Measurements from ENCODE around the gene EIF4G2. TPM values are rescaled to one million over a fixed set of nuclear protein-coding genes. Genes with fewer than 3 reads are reported as not detected.

Gene EIF4G2
- total RNA-seq, 1 donor from 2014 or later: 815 TPM

DNA sequence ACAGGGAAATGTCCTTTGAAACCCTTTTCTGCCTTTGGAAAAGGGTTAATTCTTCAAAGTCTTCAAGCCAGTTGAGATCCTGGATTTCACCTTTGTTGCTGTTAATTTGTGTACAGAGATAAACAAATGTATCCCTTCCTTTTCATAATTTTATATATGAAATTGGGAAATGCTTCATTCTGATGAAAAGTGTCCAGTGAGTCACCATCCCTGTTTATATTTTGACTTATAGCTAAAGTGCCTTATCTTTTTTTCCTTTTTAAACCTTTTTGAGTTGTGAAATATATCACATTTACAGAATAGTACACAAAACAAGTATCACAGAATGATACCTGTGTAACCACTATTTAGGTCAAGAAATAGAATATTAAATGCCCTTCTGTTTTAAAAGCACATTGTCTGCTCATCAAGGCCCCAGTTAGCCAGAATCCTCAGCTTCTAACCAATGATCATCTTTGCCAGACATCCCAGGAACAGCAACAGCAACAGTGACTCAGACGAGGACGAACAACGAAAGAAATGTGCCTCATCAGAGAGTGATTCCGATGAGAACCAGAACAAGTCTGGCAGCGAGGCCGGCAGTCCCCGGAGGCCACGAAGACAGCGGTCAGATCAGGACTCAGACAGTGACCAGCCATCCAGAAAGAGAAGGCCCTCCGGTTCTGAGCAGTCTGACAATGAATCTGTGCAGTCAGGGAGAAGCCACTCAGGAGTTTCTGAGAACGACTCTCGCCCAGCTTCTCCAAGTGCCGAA, 30.3 kb downstream of the EIF4G2 start:
- intact Hi-C loops (cut with micrococcal nuclease): no loop called here

- intact Hi-C loops (cut with micrococcal nuclease): no loop called here
Observed at GRCh38 chr11:10777806-10778205, 30.9 kb downstream of the EIF4G2 start.

DNA sequence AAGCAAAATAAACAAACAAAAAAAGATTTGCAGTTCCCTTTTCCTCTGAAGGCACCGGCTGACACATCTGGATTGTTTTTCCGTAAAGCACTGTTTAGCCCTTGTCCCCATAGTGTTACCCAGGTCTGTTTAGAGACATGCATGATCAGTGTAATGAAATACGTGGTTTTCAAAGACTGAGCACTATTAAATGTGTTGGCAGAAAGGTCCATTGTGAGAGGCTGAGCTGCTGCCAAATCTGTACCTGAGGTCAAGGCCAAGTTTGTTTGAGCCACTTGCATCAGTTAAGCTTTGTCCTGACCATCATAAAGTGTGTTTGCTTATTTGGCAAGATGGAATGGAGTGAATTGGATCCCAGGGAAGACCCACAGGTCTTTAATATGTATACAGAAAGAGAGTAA, 31.3 kb downstream of the EIF4G2 start:
- intact Hi-C loops (cut with micrococcal nuclease): no loop called here

GRCh38 chr11:10774811-10775210, 33.9 kb downstream of the EIF4G2 start:
- intact Hi-C loops (cut with micrococcal nuclease): no loop called here

GRCh38 chr11:10771457-10771856, 37.3 kb downstream of the EIF4G2 start:
- intact Hi-C loops (cut with micrococcal nuclease): no loop called here

DNA sequence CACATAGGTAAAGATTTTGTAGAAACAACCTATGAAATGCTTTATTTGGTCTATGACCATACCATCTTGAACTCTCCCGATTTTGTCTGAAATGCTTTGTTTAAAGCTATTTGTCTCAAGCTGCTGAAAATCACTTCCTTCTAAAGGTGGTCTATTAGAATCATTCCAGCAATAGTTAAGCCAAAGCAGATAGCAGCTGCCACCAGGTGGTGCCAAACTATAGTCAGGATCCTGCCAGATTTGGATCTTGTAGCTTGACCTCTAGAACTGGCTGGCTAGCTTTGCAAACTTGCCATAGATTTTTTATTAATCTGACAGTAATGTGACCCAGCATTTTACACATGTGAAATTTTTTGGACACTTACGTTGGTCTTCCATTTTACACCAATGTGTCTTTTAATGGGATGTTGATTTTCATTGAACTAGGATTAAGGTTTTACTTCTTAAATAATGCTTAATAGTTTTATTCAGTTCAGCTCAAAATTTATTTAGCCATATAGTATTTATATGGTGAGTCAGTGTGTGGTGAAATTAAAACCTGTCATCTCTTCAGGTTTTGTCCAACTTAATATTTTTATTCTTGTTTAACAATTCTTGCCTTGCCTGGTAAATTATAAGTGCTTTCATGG, 38.0 kb downstream of the EIF4G2 start:
- intact Hi-C loops (cut with micrococcal nuclease): no loop called here

- intact Hi-C loops (cut with micrococcal nuclease): no loop called here
Observed at GRCh38 chr11:10764412-10764811, 44.3 kb downstream of the EIF4G2 start.

DNA sequence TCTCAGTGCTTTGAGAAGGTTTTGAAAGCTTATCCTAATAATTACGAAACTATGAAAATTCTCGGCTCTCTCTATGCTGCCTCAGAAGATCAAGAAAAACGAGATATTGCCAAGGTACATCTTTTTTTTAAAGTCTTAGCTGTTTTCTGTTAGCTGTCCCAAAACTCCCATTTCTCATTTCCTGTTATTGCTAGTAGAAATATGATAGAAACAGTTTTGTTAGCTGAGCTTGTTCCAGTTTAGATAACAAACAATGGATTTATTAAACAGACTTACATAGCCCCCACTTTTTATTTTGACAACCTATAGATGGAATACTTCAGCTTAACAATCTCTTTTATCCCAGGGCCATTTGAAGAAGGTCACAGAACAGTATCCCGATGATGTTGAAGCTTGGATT, 45.0 kb downstream of the EIF4G2 start:
- intact Hi-C loops (cut with micrococcal nuclease): no loop called here

GRCh38 chr11:10762913-10763421, 45.8 kb downstream of the EIF4G2 start:
- intact Hi-C loops (cut with micrococcal nuclease): no loop called here

DNA sequence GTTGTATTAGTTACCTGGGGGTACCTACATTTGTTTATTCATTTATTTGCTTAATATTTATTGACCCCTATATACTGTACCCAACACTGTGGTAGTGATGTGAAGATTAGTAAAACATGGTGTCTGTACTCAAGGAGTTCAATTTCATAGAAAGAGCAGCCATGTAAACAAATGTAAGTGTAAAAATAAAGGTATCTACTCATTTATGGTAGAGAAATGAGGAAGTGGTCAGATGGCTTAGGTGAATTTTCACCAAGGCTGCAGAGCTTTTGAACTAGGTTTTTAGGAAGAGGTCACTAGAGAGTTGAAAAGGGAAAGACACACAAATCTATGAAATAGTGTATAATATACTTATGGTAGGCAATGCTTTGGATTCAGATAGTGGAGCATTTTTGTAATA, 46.5 kb downstream of the EIF4G2 start:
- intact Hi-C loops (cut with micrococcal nuclease): no loop called here

- intact Hi-C loops (cut with micrococcal nuclease): no loop called here
Observed at GRCh38 chr11:10761085-10761698, 47.5 kb downstream of the EIF4G2 start.

GRCh38 chr11:10758957-10759356, 49.8 kb downstream of the EIF4G2 start:
- intact Hi-C loops (cut with micrococcal nuclease): no loop called here

GRCh38 chr11:10752486-10752885, 56.2 kb downstream of the EIF4G2 start:
- intact Hi-C loops (cut with micrococcal nuclease): loop anchor here (5.0 kb wide), 1 partner anchor 1090 kb away; the partner anchor contains the start of gene USP47

DNA sequence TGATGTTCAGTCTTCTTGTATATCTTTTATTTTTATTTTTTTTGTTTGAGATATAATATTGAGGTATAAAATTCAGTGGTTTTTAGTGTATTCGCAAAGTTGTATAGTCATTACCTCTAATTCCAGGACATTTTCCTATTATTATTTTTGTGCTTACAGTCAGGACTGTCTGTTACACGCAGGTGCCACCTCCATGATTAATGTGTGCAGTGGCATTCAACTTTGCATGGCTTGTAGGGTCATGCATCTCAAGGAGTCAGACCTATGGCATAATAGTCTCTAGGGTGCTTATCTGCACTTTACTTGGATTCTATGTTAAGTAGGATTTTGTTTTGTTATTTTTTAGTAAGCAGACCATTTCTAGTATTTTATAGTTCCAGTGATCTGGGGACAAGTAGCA, 56.7 kb downstream of the EIF4G2 start:
- intact Hi-C loops (cut with micrococcal nuclease): loop anchor here (5.0 kb wide), 1 partner anchor 1090 kb away; the partner anchor contains the start of gene USP47

DNA sequence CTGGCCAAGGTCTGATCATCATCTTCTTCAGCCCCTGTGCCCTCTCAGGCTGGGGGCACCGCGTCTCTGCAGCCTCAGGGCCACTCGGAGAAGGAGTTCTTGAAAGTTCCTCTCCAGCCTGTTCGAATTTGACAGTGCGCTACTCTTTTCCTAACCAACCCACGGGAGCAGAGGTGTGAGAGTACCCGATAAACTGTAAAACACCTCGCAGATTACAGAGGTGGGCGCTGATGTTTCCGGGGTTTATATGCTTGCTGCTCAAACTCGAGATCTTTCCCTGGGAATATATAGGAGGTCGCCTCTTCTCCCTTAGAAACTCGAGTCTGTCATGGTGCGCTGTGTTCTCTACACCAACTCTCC, 57.2 kb downstream of the EIF4G2 start:
- intact Hi-C loops (cut with micrococcal nuclease): loop anchor here (1.0 to 5.0 kb wide), 5 partner anchors 57 to 1091 kb away; partner anchors contain the start of genes AMPD3, EIF4G2, RNF141 and USP47

GRCh38 chr11:10750838-10751580, 57.7 kb downstream of the EIF4G2 start, which contains the start of gene CTR9:
Gene CTR9, plus strand, starts transcription at chr11:10751246. Its CDS starts 167 bp downstream, at chr11:10751413.
- intact Hi-C loops (cut with micrococcal nuclease): loop anchor here (1.0 to 5.0 kb wide), 5 partner anchors 57 to 1091 kb away; partner anchors contain the start of genes AMPD3, EIF4G2, RNF141 and USP47

DNA sequence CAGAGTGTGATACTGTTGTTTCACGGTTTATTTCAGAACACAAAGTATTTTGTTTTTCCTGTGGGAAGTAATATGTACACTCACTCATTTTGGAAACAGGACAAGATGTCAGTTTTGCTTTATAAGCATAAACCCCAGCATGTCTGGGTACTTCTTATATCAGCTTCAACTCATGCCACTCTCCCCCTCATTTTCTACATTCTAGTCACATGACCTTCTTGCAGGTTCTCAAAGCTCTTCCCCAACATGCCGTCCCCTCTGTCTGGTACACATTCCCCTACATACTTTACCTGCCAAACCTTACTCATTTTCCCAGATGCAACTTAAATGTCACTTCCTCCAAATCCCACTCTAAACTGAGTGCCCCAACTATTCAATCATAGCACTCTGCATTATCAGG, 59.2 kb downstream of the EIF4G2 start:
- intact Hi-C loops (cut with micrococcal nuclease): loop anchor here (10.0 kb wide), 2 partner anchors 445 to 995 kb away; partner anchors contain the start of gene ADM

GRCh38 chr11:10747733-10748132, 61.0 kb downstream of the EIF4G2 start:
- intact Hi-C loops (cut with micrococcal nuclease): loop anchor here (10.0 kb wide), 2 partner anchors 443 to 993 kb away; partner anchors contain the start of gene ADM
